NT2/D1 (cell line): Measurements from ENCODE around the gene TGFBR3.

Experiments used
- DNase-seq: peaks from one replicate; pipeline ENCODE4 v3.0.0-alpha.2; 2011; ENCODE audit warnings: low read depth, low spot score
- H3K27me3 ChIP-seq: 2 replicates; pipeline ENCODE4 v1.6.0; 2011; ENCODE audit warnings: mild to moderate bottlenecking; ENCODE audit not compliant: insufficient read length, insufficient read depth
- H3K36me3 ChIP-seq: 2 replicates; pipeline ENCODE4 v1.6.1; 2011; ENCODE audit warnings: mild to moderate bottlenecking, low read length, mixed read lengths; ENCODE audit not compliant: insufficient read depth, insufficient read length
- H3K4me1 ChIP-seq: 2 replicates; pipeline ENCODE4 v1.5.1; 2011; ENCODE audit not compliant: insufficient read depth, insufficient read length
- H3K4me3 ChIP-seq: 2 replicates; pipeline ENCODE4 v1.5.1; 2011; ENCODE audit warnings: low read depth; ENCODE audit not compliant: insufficient read length
- H3K9ac ChIP-seq: 2 replicates; pipeline ENCODE4 v1.6.0; 2011; ENCODE audit warnings: low read depth; ENCODE audit not compliant: insufficient read length
- H3K9me3 ChIP-seq: 2 replicates; pipeline ENCODE4 v1.5.1; 2011; ENCODE audit warnings: mild to moderate bottlenecking, low read length; ENCODE audit not compliant: insufficient read depth
- SUZ12 ChIP-seq: IDR thresholded peaks from 2 replicates; pipeline ENCODE4 v1.6.1; 2011; ENCODE audit not compliant: insufficient read length, insufficient read depth; ENCODE audit errors: extremely low read depth
- YY1 ChIP-seq: IDR thresholded peaks from 2 replicates; pipeline ENCODE4 v1.6.1; 2011; ENCODE audit not compliant: insufficient read length, insufficient read depth
- ZNF274 ChIP-seq: IDR thresholded peaks from 2 replicates; pipeline ENCODE4 v1.6.1; 2011; ENCODE audit warnings: mild to moderate bottlenecking, low read depth, low read length

The TGFBR3 gene

DNA sequence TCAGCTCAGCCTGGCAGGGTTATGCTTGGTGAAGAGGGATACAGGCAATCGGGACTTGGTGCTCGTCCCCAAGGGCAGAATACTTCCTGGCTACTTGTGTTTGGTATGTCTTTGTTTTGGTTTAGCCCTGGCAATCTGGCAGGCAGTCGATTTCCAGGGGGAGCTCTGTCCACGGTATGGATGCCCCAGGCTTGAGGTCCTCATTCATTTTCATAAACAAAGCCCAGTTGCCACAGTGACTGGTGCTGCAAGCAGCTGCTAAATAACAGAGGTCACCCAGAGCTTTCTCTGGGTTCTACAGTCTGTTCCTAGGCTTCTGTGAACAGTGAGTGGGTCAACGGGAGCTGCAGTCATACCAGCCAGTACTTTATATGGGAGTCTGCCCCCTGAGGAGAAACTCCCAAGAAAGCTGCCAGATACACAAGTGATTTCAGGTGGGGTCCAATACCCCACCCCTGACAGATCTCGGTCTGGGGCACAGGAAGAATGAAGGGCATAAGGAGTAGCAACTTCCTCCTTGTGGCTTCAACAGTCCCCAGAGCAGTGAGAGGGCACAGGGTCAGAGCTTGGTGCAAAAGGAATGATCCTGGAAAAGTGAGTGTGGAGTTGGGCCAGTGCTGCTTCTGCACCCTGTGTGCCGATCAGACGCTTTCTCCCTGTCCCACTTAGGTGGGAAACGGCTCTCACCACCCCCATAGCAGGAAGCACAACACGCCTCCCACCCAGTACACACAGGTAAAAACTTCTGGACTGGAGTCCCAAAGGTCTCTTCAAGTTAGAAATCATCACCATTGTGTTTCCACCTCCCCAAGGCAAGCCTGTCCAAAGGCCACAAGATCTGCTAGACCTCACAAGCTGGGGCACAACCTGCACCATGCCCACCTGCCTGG is 55.5 kb downstream of the TGFBR3 start:
- H3K9ac ChIP-seq = no peak overlapping the region
- DNase-seq = no peak
- no peaks in the 10 kb centered on the region for H3K36me3 ChIP-seq
- no peaks in the 10 kb centered on the region for H3K4me1 ChIP-seq
- TF ChIP-seq SUZ12 = no peak
- no peak for TF ChIP-seq YY1
- no peak for TF ChIP-seq ZNF274
- no peaks in the 10 kb centered on the region for H3K27me3 ChIP-seq
- H3K4me3 ChIP-seq = no peak overlapping the region
- no peaks in the 10 kb centered on the region for H3K9me3 ChIP-seq

DNA sequence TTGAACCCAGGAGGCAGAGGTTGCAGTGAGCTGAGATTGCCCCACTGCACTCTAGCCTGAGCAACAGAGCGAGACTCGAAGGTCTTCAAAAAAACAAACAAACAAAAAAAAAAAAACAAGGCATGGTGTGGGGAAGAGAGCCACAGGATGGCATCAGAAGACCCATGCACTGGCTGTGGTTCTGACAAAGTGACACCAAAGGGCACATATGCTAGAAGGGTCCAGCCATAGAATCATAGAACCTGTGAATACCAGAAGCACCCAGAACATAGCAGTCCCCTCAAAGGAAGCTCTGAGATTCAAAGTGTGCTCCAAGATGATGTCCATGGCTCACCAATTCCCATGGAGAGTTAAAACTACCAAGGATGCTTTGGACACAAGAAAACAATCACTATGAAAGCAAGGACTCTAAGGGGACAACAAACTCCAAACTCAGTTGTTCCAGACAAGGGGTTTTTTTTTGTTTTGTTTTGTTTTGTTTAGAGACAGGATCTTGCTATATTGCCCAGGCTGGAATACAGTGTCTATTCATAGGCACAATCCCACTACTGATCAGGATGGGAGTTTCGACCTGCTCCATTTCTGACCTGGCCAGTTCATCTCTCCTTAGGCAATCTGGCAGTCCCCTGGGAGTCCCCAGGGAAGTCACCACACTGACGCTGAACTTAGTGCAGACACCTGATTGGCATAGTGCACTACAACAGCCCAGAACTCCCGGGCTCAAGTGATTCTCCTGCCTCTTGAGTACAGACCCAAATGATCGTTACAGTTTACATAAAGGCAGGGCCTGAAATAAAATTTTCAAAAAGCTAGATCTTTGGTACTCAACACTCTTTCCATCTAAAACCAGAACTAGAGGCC is 56.4 kb downstream of the TGFBR3 start:
- TF ChIP-seq YY1 = no peak
- no peak for TF ChIP-seq ZNF274
- no peak for TF ChIP-seq SUZ12
- Histone ChIP-seq H3K4me3 (no peak overlapping the region), H3K9me3 (no peaks in the 10 kb centered on the region), H3K27me3 (no peaks in the 10 kb centered on the region), H3K4me1 (no peaks in the 10 kb centered on the region), H3K36me3 (no peaks in the 10 kb centered on the region), H3K9ac (no peak overlapping the region)
- no peak for DNase-seq

DNA sequence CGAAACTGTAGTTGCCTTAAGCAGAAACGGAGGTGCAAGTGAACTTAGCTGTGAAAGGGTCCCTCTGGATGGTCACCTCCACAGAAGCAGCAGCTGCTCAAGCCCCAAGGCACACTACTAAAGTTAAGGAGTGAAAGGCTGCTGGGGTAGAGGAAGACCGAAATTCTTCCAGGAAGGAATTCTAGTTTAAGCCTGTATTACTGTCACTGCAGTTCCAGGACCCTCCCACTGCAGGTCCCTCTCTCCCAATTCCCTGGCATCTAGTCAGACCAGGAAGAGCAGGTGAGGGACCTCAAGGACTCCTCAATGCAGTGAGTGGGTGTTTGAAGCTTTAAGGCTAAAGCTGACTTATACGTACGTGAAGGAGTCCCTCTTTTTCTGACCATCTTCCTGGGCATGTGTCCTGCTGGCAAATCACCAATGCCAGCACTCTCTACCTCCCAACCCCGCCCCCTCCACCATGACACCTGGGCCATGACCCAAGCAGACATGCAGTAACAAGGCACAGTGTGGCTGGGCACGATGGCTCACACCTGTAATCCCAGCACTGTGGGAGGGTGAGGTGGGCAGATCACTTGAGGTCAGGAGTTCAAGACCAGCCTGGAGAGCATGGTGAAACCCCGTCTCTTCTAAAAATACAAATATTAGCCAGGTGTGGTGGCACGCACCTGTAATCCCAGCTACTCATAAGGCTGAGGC is 57.2 kb downstream of the TGFBR3 start:
- DNase-seq = no peak
- H3K27me3 ChIP-seq = no peaks in the 10 kb centered on the region
- no peaks in the 10 kb centered on the region for H3K36me3 ChIP-seq
- H3K9me3 ChIP-seq = no peaks in the 10 kb centered on the region
- no peaks in the 10 kb centered on the region for H3K4me1 ChIP-seq
- H3K9ac ChIP-seq = no peak overlapping the region
- TF ChIP-seq SUZ12 = no peak
- no peak for TF ChIP-seq YY1
- no peak for TF ChIP-seq ZNF274
- no peak overlapping the region for H3K4me3 ChIP-seq

DNA sequence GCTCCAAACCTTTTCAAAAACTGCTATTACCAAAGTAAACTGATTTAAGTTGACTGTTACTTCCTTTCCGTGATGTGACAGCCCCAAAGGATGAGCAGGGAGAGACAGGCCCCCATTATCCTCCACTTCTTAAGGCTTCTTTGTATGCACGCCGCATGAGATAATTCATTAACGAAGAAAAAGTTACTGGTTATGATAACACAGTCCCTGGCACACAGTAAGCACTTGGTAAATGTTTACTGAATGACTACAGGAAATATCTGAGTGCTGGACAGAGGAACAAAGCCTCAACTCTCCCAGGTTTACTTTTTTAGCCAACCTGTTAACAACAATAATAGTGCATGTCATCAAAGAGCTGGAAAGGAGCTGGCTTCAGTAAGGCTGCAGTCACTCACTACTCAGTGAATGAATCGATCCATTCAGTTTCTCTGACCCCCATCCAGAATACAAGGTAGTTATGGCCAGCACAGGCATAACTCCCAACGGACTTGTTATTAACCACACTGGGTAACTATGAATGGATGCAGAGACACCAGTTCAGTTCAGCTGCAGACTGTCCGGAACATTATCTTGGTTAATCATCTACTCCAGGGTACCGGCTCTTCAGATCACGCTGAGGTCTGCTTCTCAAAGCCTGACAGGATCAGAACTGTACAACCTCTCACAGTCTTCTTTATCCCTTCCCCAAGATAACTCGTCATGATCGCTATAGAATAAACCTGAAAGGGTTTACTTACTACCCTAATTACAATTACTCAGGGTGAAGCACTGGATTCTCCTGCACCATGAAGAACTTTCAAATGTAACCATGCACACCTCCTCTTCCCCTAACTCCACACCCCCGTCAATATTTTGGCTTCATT is 58.3 kb downstream of the TGFBR3 start:
- DNase-seq = no peak
- TF ChIP-seq ZNF274 (no peak), YY1 (no peak)
- Histone ChIP-seq H3K36me3 (no peaks in the 10 kb centered on the region), H3K9ac (no peak overlapping the region), H3K27me3 (no peaks in the 10 kb centered on the region), H3K4me1 (no peaks in the 10 kb centered on the region), H3K4me3 (no peak overlapping the region), H3K9me3 (no peaks in the 10 kb centered on the region)

DNA sequence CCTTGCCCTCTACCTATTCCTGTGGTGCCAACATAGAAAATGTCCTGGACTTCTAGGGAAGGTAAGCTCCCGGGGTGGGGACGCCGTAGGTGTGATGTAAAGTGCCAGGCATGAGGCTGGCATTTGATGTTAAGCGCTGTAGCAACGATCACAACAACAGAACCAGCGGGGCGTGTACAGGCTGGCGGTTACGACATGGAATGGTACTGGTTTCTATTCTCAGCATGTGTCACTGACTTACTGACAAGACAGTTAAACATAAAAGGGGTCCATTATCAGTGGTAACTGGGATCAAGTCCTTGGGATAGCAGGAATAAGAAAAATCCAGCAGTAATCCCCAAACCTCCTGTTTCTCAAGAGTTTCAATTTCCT is 58.9 kb downstream of the TGFBR3 start:
- no peak for DNase-seq
- no peak overlapping the region for H3K4me3 ChIP-seq
- no peaks in the 10 kb centered on the region for H3K36me3 ChIP-seq
- H3K27me3 ChIP-seq = no peaks in the 10 kb centered on the region
- no peaks in the 10 kb centered on the region for H3K4me1 ChIP-seq
- no peak overlapping the region for H3K9ac ChIP-seq
- H3K9me3 ChIP-seq = no peaks in the 10 kb centered on the region
- TF ChIP-seq ZNF274 = no peak
- TF ChIP-seq SUZ12 = no peak

DNA sequence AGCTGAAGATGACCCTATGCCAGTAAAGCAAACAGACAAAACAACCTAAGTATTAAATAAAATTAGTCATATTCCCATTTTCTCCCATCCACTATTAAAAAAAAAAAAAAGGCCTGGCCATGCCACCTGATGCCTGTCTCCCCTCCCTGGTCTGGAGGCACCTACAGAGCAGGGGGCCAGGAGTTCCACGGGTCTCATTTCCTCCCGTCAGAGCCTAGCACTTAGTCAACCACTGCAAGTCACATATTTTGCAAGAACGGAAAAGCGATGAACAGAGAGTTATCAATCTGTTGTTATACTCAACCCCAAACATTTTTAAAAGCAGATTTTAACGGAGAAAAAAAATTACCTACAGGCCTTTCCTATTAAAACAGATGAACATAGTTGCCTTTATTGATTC is 59.3 kb downstream of the TGFBR3 start:
- TF ChIP-seq SUZ12 (no peak), ZNF274 (no peak), YY1 (no peak)
- Histone ChIP-seq H3K4me3 (no peak overlapping the region), H3K36me3 (no peaks in the 10 kb centered on the region), H3K9me3 (no peaks in the 10 kb centered on the region), H3K9ac (no peak overlapping the region), H3K27me3 (no peaks in the 10 kb centered on the region), H3K4me1 (no peaks in the 10 kb centered on the region)
- no peak for DNase-seq
